A673 (cell line): Measurements from ENCODE around the gene CCDC18. TPM values are rescaled to one million over a fixed set of nuclear protein-coding genes. Genes with fewer than 3 reads are reported as not detected.

Experiments
- BruUV-seq: library from RNA; stranded (reverse); fragments of 400-500 nt; replicated peaks from 2 replicates; lab custom pipeline; 2021; lab: Mats Ljungman, UMichigan
- CTCF ChIA-PET: fragments of 300-600 bp; sonication (Branson Sonifier 250); formaldehyde crosslinking; loops from one replicate; lab custom pipeline; 2022; ENCODE audit warnings: antibody characterized with exemption; lab: Charles Lee
- POLR2A ChIA-PET: fragments of 300-600 bp; sonication (Branson Sonifier 250); formaldehyde crosslinking; loops from one replicate; lab custom pipeline; 2022; ENCODE audit warnings: antibody characterized with exemption; ENCODE audit not compliant: low non-redundant PET; lab: Charles Lee
- DNase-seq: peaks from one replicate; pipeline ENCODE4 v3.0.0-alpha.2; 2015; ENCODE audit warnings: low spot score
- H3K27ac ChIP-seq: fragments of 200-600 bp; sonication (generic); 2 replicates; pipeline ENCODE4 v1.5.1; 2016; ENCODE audit warnings: mixed run types, low read depth, mild to moderate bottlenecking, mixed read lengths, antibody characterized with exemption, low read length; ENCODE audit not compliant: poor library complexity, severe bottlenecking
- H3K27me3 ChIP-seq: fragments of 200-600 bp; sonication (generic); replicated peaks from 2 replicates; pipeline ENCODE4 v1.6.1; 2017; ENCODE audit warnings: mixed run types, low read depth, mild to moderate bottlenecking, mixed read lengths, antibody characterized with exemption, low read length; ENCODE audit not compliant: insufficient read depth, poor library complexity
- H3K36me3 ChIP-seq: fragments of 200-600 bp; sonication (generic); 2 replicates; pipeline ENCODE4 v1.6.1; 2016; ENCODE audit warnings: mixed run types, mild to moderate bottlenecking, mixed read lengths, antibody characterized with exemption, low read length; ENCODE audit not compliant: insufficient read depth, poor library complexity, severe bottlenecking
- H3K4me1 ChIP-seq: fragments of 200-600 bp; sonication (generic); 2 replicates; pipeline ENCODE4 v1.6.1; 2017; ENCODE audit warnings: mixed run types, mild to moderate bottlenecking, mixed read lengths, antibody characterized with exemption, low read length; ENCODE audit not compliant: insufficient read depth, poor library complexity, severe bottlenecking
- H3K4me3 ChIP-seq: fragments of 200-600 bp; sonication (generic); 2 replicates; pipeline ENCODE4 v1.5.1; 2016; ENCODE audit warnings: low read depth, mixed run types, mild to moderate bottlenecking, mixed read lengths, low read length; ENCODE audit not compliant: poor library complexity, severe bottlenecking
- H3K9me3 ChIP-seq: fragments of 200-600 bp; sonication (generic); 2 replicates; pipeline ENCODE4 v1.6.1; 2016; ENCODE audit warnings: mixed run types, low read depth, mild to moderate bottlenecking, mixed read lengths, antibody characterized with exemption, low read length; ENCODE audit not compliant: poor library complexity, severe bottlenecking
- CTCF ChIP-seq: fragments of 300-800, 200-600 bp; sonication (generic); conservative IDR thresholded peaks from 2 replicates; pipeline ENCODE4 v1.5.1; 2017; ENCODE audit warnings: low read depth, mild to moderate bottlenecking, antibody characterized with exemption, low read length, moderate library complexity, mixed read lengths
- EZH2 ChIP-seq: fragments of 200-600 bp; sonication (generic); IDR thresholded peaks from 2 replicates; pipeline ENCODE4 v1.6.1; 2017; ENCODE audit warnings: borderline replicate concordance, low read depth, mild to moderate bottlenecking, mixed read lengths, antibody characterized with exemption, low read length; ENCODE audit not compliant: poor library complexity, severe bottlenecking
- intact Hi-C: fragments of 100-400 bp; cut with micrococcal nuclease; formaldehyde crosslinking; loops from one replicate; pipeline ENCODE4 v1.10.0; 2022; ENCODE audit not compliant: unreplicated experiment
- total RNA-seq: library from RNA; stranded (reverse); gene quantifications from 2 replicates; pipeline ENCODE4 v1.2.3, GENCODE V29; 2021

CCDC18 gene
- total RNA-seq, 1 experiment from 2014 or later: 22.1 TPM

DNA sequence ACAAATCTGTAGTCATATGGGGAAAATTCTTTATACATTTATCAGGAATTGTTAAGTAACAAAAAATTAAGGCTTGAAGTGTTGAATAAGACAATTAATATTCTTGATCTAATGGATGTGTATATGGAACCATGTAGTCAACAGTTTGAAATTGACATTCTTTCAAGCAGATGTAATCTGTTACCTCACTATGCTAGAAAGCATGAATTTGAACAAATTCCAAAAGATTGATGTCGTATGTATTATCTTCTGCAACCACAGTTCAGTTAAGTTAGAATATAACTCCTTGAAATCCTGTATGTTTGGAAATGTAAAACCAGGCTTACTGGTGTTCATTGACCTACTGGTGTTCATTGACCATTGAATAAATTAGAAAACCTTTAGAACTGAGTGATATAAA is 16.1 kb downstream of the CCDC18 start:
- no peak for DNase-seq
- H3K27ac ChIP-seq: no peak overlapping the region
- no peaks in the 10 kb centered on the region for H3K27me3 ChIP-seq
- H3K9me3 ChIP-seq: no peaks in the 10 kb centered on the region
- TF ChIP-seq EZH2: no peak
- TF ChIP-seq CTCF: no peak
- H3K36me3 ChIP-seq: peaks cover 47% of the 10 kb centered on the region
- intact Hi-C loops: no loop called here
- ChIA-PET POLR2A (no interaction called here), CTCF (no interaction called here)
- no peak overlapping the region for H3K4me3 ChIP-seq
- BruUV-seq: no TSS peak
- H3K4me1 ChIP-seq: no peaks in the 10 kb centered on the region

- Histone ChIP-seq H3K27me3 (no peaks in the 10 kb centered on the region), H3K27ac (no peak overlapping the region), H3K36me3 (peaks cover 49% of the 10 kb centered on the region), H3K4me3 (no peak overlapping the region), H3K9me3 (no peaks in the 10 kb centered on the region), H3K4me1 (no peaks in the 10 kb centered on the region)
- TF ChIP-seq CTCF: no peak
- TF ChIP-seq EZH2: no peak
- intact Hi-C loops: no loop called here
- CTCF ChIA-PET: no interaction called here
- no peak for DNase-seq
- no TSS peak for BruUV-seq
- POLR2A ChIA-PET: no interaction called here
Measured at GRCh38 chr1:93199150-93199549, 18.6 kb downstream of the CCDC18 start.

GRCh38 chr1:93200086-93200620 is 19.6 kb downstream of the CCDC18 start:
- Histone ChIP-seq H3K4me3 (no peak overlapping the region), H3K27me3 (no peaks in the 10 kb centered on the region), H3K4me1 (no peaks in the 10 kb centered on the region), H3K36me3 (peaks cover 42% of the 10 kb centered on the region), H3K27ac (no peak overlapping the region), H3K9me3 (no peaks in the 10 kb centered on the region)
- DNase-seq: no peak
- CTCF ChIA-PET: no interaction called here
- intact Hi-C loops: no loop called here
- no peak for TF ChIP-seq EZH2
- no TSS peak for BruUV-seq
- POLR2A ChIA-PET: no interaction called here

GRCh38 chr1:93200714-93201113 is 20.2 kb downstream of the CCDC18 start:
- CTCF ChIA-PET: no interaction called here
- no TSS peak for BruUV-seq
- H3K4me1 ChIP-seq: no peaks in the 10 kb centered on the region

More at GRCh38 chr1:93200714-93201113, 20.2 kb downstream of the CCDC18 start:
- Histone ChIP-seq H3K27ac (no peak overlapping the region), H3K27me3 (no peaks in the 10 kb centered on the region), H3K9me3 (no peaks in the 10 kb centered on the region), H3K36me3 (peaks cover 46% of the 10 kb centered on the region), H3K4me3 (no peak overlapping the region)
- no peak for TF ChIP-seq EZH2
- TF ChIP-seq CTCF: no peak
- DNase-seq: no peak
- POLR2A ChIA-PET: no interaction called here
- intact Hi-C loops: no loop called here
